Measurements from ENCODE around the gene HOXD3. TPM values are rescaled to one million over a fixed set of nuclear protein-coding genes. Genes with fewer than 3 reads are reported as not detected.
A peak's percentile ranks its signal among the peaks of the same experiment; 100 is the strongest.

HOXD3 gene
- total and polyA plus RNA-seq, 9 of the 15 experiments (the other 6 are each of a cell fraction or from before 2014, with no cell fraction given): not detected

- TF ChIP-seq HEY1 (CRISPR knock-in tag; IDR thresholded peaks at IDR 0.05; ENCODE audit: borderline replicate concordance) (no peak), ZNF407 (IDR thresholded peaks at IDR 0.05; ENCODE audit: low read depth) (no peak), ATF4 (CRISPR knock-in tag; IDR thresholded peaks at IDR 0.05) (0 out of 2 replicates have a peak, but pooled peaks have one; percentile 18), ZNF507 (tag; conservative IDR thresholded peaks at IDR 0.05) (no peak), LEF1 (IDR thresholded peaks at IDR 0.05) (no peak), ZBTB33 (CRISPR knock-in tag; IDR thresholded peaks at IDR 0.05) (no peak), SMAD4 (CRISPR knock-in tag; conservative IDR thresholded peaks at IDR 0.05) (no peak), POLR2H (tag; IDR thresholded peaks at IDR 0.05; ENCODE audit: low read depth) (no peak), FOS (IDR thresholded peaks at IDR 0.05; ENCODE audit: extremely low read depth, insufficient read length) (no peak), BACH1 (tag; IDR thresholded peaks at IDR 0.05) (no peak), ZNF184 (CRISPR knock-in tag; IDR thresholded peaks at IDR 0.05) (no peak), TRIM24 (IDR thresholded peaks at IDR 0.05) (peak in 1 of 2 experiments; percentile 34; a peak in 1 of 4 replicates), GATA2 (CRISPR knock-in tag; IDR thresholded peaks at IDR 0.05) (no peak), L3MBTL2 (IDR thresholded peaks at IDR 0.05) (no peak), ZNF395 (CRISPR knock-in tag; IDR thresholded peaks at IDR 0.05) (no peak), RBM14 (IDR thresholded peaks at IDR 0.05; ENCODE audit: borderline replicate concordance, insufficient read depth, low read depth, low read length) (no peak)
Measured at GRCh38 chr2:176135035-176135440, 22.1 kb upstream of the HOXD3 start (continued).

Measured in K562 (cell line).